T1000 (cell line): ENCODE results near the gene LAMP5.

ENCODE experiments used
- DNase-seq: peaks from one replicate; lab custom pipeline; 2025; ENCODE audit warnings: mixed read lengths; lab: John Stamatoyannopoulos, UW

Gene LAMP5

GRCh38 chr20:9500121-9500520 lies 14.3 kb upstream of the LAMP5 start:
- DNase-seq: no peak

- DNase-seq: no peak
Observed at GRCh38 chr20:9501473-9501872, 12.9 kb upstream of the LAMP5 start.

GRCh38 chr20:9503526-9504245 lies 10.7 kb upstream of the LAMP5 start:
- no peak for DNase-seq

GRCh38 chr20:9506280-9506821 lies 8.0 kb upstream of the LAMP5 start:
- no peak for DNase-seq

GRCh38 chr20:9506964-9507369 lies 7.4 kb upstream of the LAMP5 start:
- DNase-seq: no peak

- DNase-seq: no peak
Observed at GRCh38 chr20:9507544-9508239, 6.7 kb upstream of the LAMP5 start.

GRCh38 chr20:9508240-9508661 lies 6.1 kb upstream of the LAMP5 start:
- DNase-seq: no peak

- no peak for DNase-seq
Observed at GRCh38 chr20:9508696-9509178, 5.7 kb upstream of the LAMP5 start.

- DNase-seq: no peak
Observed at GRCh38 chr20:9509246-9509645, 5.1 kb upstream of the LAMP5 start.

- no peak for DNase-seq
Observed at GRCh38 chr20:9510911-9511310, 3.5 kb upstream of the LAMP5 start.

GRCh38 chr20:9514072-9514460 lies 324 bp upstream of the LAMP5 start:
- DNase-seq: no peak

GRCh38 chr20:9515214-9515585 lies 810 bp downstream of the LAMP5 start:
- no peak for DNase-seq

GRCh38 chr20:9515741-9516233 lies 1.4 kb downstream of the LAMP5 start:
- DNase-seq: no peak

- no peak for DNase-seq
Observed at GRCh38 chr20:9516234-9516871, 2.0 kb downstream of the LAMP5 start.

GRCh38 chr20:9517297-9518162 lies 3.1 kb downstream of the LAMP5 start:
- DNase-seq: no peak

- no peak for DNase-seq
Observed at GRCh38 chr20:9518576-9519175, 4.3 kb downstream of the LAMP5 start.

GRCh38 chr20:9520086-9520485 lies 5.7 kb downstream of the LAMP5 start:
- no peak for DNase-seq

- DNase-seq: no peak
Observed at GRCh38 chr20:9523636-9524035, 9.2 kb downstream of the LAMP5 start.

- DNase-seq: no peak
Observed at GRCh38 chr20:9531581-9531980, 17.2 kb downstream of the LAMP5 start.

GRCh38 chr20:9532069-9532838 lies 17.9 kb downstream of the LAMP5 start:
- no peak for DNase-seq
